Neutrophil (primary cell): ENCODE measurements around the gene ANKRD62.

Source experiments
- H3K27ac ChIP-seq: fragments of 200-600 bp; sonication (generic); 2 replicates; pipeline ENCODE4 v1.5.1; 2016; ENCODE audit warnings: mild to moderate bottlenecking, moderate library complexity
- H3K27me3 ChIP-seq: fragments of 200-600 bp; sonication (generic); 2 replicates; pipeline ENCODE4 v1.6.0; 2016; ENCODE audit warnings: mild to moderate bottlenecking
- H3K36me3 ChIP-seq: fragments of 200-600 bp; sonication (generic); 2 replicates; pipeline ENCODE4 v1.5.1; 2017
- H3K4me1 ChIP-seq, 2 experiments: fragments of 200-600 bp in 1 of 2; sonication (generic) in 1 of 2; 1 replicate in 1 of 2; 2 replicates in 1 of 2; pipeline versions ENCODE4 v1.5.1 to v1.6.1; 2013 to 2016; ENCODE audit warnings: low read depth in 1 of 2, low read length in 1 of 2, mild to moderate bottlenecking in 1 of 2, moderate library complexity in 1 of 2; ENCODE audit not compliant: control insufficient read depth in 1 of 2, insufficient read depth in 1 of 2
- H3K4me3 ChIP-seq, 2 experiments: fragments of 200-600 bp in 1 of 2; sonication (generic) in 1 of 2; 1 replicate in 1 of 2; 2 replicates in 1 of 2; pipeline ENCODE4 v1.5.1; 2013 to 2016; ENCODE audit warnings: low read depth in 1 of 2, low read length in 1 of 2, mild to moderate bottlenecking in 1 of 2, moderate library complexity in 1 of 2
- H3K9me3 ChIP-seq: fragments of 200-600 bp; sonication (generic); 2 replicates; pipeline ENCODE4 v1.5.1; 2016
- TF ChIP-seq, protein P1 (sequence below): fragments of 200-600 bp; sonication (generic); IDR thresholded peaks from 2 replicates; pipeline ENCODE4 v1.5.1; 2016; ENCODE audit warnings: antibody characterized with exemption

The ANKRD62 gene

DNA sequence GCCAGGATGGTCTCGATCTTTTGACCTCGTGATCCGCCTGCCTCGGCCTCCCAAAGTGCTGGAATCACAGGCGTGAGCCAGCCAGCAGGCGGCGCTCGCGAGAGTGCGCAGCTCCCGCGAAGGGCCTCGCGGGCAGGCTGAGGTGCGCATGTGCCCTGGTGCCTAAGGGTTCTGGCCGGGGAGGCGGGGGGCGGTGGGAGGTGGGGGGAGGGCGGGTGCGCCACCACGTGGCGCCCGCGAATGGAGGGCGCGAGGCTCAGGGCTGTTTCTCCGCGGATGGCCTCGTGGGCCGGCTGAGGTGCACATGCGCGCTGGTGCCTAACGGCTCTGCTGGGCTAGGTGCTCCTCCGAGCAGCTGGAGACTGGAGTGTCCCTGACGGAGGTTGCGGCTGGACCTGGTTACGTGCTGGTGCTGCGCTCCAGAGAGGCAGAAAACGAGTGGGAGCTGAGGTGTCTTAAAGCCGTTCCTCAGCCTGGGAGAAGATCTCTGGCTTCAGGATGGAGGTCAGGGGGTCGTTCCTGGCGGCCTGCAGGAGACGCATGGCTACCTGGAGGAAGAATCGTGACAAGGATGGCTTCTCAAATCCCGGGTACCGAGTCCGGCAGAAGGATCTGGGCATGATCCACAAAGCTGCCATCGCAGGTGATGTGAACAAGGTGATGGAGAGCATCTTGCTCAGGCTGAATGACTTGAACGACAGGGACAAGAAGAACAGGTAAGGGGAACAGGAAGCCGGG lies at the start of gene ANKRD62:
ANKRD62 (plus strand) TSS at position 324 of the 738 bp plus-strand sequence; CDS start at position 499, 175 bp downstream.
- Histone ChIP-seq H3K27me3 (peaks cover 16% of the 10 kb centered on the region), H3K4me1 (no peaks in the 10 kb centered on the region), H3K36me3 (no peaks in the 10 kb centered on the region), H3K4me3 (no peak within 1 kb of the TSS), H3K9me3 (no peaks in the 10 kb centered on the region), H3K27ac (no peak within 1 kb of the TSS)
- TF ChIP-seq, protein P1, sequence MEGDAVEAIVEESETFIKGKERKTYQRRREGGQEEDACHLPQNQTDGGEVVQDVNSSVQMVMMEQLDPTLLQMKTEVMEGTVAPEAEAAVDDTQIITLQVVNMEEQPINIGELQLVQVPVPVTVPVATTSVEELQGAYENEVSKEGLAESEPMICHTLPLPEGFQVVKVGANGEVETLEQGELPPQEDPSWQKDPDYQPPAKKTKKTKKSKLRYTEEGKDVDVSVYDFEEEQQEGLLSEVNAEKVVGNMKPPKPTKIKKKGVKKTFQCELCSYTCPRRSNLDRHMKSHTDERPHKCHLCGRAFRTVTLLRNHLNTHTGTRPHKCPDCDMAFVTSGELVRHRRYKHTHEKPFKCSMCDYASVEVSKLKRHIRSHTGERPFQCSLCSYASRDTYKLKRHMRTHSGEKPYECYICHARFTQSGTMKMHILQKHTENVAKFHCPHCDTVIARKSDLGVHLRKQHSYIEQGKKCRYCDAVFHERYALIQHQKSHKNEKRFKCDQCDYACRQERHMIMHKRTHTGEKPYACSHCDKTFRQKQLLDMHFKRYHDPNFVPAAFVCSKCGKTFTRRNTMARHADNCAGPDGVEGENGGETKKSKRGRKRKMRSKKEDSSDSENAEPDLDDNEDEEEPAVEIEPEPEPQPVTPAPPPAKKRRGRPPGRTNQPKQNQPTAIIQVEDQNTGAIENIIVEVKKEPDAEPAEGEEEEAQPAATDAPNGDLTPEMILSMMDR: no peak

DNA sequence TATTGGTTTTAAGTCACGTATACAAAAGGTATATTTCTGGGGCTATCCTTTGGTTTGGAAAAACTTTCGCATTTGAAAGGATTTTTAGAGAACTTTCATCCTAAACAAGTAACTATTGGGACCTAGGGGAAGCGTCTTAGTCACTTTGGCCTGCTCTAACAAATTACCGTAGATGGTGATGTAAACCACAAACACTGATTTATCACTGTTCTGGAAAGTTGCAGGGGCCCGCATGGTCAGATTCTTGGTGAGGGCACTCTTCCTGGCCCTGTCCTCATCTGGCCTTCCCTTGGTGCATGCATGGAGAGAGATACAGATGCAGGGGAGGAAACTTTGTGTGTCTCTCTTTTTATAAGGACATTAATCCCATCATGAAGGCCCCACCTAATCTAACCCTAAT lies 49.1 kb upstream of the ANKRD62 start:
- Histone ChIP-seq H3K27ac (no peak overlapping the region), H3K4me3 (no peak overlapping the region), H3K9me3 (no peaks in the 10 kb centered on the region), H3K4me1 (no peaks in the 10 kb centered on the region), H3K36me3 (no peaks in the 10 kb centered on the region), H3K27me3 (no peaks in the 10 kb centered on the region)
- TF ChIP-seq, protein P1: no peak

DNA sequence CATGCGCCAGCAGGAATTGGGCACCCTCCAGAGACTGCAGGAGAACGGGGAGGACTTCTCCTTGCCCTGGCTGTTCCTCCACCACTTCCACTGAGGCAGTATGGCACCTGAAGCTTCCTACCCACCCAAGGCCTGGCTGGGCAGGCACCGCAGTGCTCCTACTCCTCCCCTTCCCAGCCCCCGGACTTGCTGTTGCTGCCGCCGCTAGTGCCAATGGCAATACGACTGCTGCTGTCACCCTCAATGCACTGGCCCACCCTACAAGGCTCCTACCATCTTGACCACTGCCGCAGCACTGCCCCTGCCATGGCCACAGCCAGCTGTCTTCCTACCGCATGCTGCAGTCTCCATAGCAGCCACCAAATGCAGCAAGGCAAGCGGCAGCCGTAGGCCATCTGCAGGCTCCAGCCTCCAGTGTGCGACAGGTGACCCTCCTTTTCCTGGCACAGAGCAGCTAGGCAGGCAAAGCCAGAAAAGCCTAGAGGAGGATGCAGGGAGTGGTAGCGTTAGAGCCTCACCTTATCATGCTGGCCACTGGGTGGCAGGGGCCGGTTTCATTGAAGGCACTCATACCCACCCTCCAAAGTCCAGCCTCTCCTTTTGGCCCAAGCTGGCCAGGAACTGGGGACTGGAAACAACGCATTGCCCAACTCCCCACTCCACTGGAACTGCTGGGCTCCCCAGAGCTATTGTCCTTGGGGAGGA lies 47.4 kb upstream of the ANKRD62 start:
- Histone ChIP-seq H3K27me3 (no peaks in the 10 kb centered on the region), H3K4me1 (no peaks in the 10 kb centered on the region), H3K27ac (no peak overlapping the region), H3K36me3 (no peaks in the 10 kb centered on the region), H3K4me3 (no peak overlapping the region), H3K9me3 (no peaks in the 10 kb centered on the region)
- TF ChIP-seq, protein P1: no peak

DNA sequence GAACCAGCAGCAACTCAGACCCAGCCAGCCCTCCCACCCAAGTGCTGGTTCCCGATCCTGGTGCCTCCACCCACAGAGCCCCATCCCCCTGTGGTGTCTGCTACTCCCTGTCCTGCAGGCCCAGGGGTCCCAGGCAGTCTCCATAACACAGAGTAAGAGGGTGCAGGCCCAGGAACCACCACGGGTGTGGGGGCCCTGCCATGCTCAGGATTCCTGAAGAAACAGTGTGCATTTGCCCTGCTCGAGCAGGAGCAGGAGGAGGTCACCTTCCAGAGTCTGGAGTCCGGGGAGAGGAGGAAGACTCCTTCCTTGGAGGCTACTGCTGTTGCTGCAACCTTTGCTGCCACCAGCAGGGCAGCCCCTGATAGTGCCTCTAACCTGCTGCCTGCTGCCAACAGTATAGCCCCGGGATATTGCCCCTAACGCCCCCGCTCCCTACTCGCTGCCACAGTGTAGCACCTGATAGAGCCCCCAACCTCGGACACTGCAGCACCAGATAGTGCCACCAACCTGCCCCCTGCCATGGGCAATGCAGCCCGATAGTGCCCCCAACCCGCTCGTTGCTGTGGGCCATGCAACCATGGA lies 46.8 kb upstream of the ANKRD62 start:
- no peaks in the 10 kb centered on the region for H3K36me3 ChIP-seq
- TF ChIP-seq, protein P1: no peak
- H3K27ac ChIP-seq: no peak overlapping the region
- no peaks in the 10 kb centered on the region for H3K9me3 ChIP-seq
- no peaks in the 10 kb centered on the region for H3K27me3 ChIP-seq
- H3K4me3 ChIP-seq: no peak overlapping the region
- no peaks in the 10 kb centered on the region for H3K4me1 ChIP-seq

DNA sequence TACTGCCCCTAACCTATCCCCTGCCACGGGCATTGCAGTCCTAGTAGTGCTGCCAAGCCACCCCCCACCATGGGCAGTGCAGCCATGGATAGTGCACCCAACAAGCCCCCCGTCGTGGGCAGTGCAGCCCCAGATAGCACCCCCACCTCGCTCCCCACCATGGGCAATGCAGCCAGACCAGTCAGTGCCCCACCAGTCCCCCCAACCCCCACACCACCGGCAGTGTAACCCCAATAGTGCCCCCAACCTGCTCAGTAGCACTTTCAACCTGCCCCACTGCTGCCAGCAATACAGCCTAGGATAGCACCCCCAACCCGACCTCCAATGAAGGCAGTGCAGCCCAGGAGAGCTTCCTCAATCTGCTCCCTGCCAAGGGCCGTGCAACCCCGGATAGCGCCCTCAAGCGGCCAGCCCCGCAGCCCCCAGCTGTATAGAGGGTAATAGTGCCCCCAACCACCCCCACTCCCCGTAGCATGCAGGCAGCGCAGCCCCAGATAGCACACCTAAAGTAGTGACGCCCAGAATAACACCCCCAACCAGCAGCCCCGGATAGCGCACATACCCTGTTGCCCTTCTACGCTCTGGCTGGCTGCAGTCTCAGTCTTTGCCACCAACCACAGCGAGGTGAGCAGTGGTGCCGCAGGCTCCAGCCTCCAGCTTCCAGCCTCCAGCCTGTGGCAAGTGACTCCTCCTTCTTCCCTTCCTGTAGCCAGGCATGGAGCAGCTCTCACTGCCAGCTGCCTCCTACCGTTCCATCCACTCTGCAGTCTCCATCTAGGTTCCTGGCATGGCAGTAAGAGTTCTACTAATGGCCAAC lies 45.4 kb upstream of the ANKRD62 start:
- Histone ChIP-seq H3K4me3 (no peak overlapping the region), H3K27ac (no peak overlapping the region), H3K4me1 (peaks cover 0 to 2% of the 10 kb centered on the region in 2 experiments), H3K9me3 (no peaks in the 10 kb centered on the region), H3K36me3 (no peaks in the 10 kb centered on the region), H3K27me3 (no peaks in the 10 kb centered on the region)
- TF ChIP-seq, protein P1: no peak
